Suppressor macrophage treated with lipopolysaccharide for 1 hour (primary cell): ENCODE results near the gene PPP6R2.

Experiments
- DNase-seq, 3 donors: peaks; one replicate each; pipeline ENCODE4 v3.0.0-alpha.2; 2020 to 2022

Gene PPP6R2

GRCh38 chr22:50447576-50448551 lies 104.7 kb downstream of the PPP6R2 start:
- DNase-seq = no peak

- peak; percentile 28 to 60 (median 46) for DNase-seq
Measured at GRCh38 chr22:50452649-50453048, 109.5 kb downstream of the PPP6R2 start.

GRCh38 chr22:50454556-50455075 lies 111.5 kb downstream of the PPP6R2 start:
- no peak for DNase-seq

GRCh38 chr22:50455201-50455600 lies 112.1 kb downstream of the PPP6R2 start:
- DNase-seq = no peak

DNA sequence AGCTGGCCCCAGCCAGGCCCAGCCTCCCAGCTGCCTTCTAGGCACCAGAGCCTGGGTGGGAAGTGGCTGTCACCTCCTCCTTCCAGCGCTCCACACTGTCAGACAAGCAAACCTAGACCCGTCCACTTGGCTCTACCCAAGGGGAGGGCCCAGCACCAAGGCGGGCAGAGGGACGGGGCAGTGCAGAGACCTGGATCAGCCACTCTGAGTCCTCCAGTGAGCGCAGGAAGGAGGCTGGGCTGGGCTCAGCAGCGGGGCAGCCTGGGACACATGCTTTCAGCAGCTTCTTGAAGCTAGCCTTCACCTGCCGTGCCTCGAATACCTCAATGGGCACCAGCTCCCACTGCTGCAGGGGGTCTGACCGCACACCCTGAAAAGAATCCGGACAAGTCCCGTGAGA lies 112.9 kb downstream of the PPP6R2 start:
- no peak for DNase-seq

DNA sequence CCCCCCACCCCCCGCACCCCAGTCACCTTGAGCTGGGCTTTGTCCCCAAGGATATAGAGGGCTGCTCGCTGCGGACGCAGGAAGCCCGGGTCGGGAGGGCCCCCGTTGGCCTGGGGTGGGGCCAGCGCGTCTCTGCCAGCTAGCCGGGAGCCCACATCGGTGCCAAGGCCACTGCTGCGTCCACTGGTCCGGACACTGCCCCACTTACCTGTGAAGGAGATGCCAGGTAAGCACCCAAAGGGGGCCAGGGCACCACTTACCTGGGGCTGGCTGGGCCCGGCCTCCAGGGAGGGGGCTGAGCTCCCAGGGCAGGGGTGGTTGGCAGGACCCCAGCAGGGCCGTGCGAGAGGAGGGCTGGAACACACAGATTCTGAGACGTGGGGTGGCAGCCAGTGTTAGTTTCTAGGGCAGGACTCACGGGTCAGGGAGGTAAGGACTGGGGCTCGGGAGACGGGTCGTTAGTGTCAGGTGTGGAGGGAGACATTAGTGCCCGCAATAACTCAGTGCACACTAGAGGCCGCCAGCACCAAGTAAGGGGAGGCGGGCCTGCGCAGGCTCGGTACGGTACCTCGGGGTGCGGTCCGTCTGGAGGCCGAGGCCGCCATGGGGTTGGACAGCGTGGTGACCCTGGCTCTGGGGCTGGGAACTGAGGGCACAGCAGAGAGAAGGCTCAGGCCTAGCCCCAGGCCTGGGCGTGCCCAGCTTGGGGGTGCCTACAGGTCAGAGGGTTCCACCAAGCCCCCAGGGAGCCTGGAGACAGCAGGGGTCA lies 113.5 kb downstream of the PPP6R2 start:
- DNase-seq = no peak

DNA sequence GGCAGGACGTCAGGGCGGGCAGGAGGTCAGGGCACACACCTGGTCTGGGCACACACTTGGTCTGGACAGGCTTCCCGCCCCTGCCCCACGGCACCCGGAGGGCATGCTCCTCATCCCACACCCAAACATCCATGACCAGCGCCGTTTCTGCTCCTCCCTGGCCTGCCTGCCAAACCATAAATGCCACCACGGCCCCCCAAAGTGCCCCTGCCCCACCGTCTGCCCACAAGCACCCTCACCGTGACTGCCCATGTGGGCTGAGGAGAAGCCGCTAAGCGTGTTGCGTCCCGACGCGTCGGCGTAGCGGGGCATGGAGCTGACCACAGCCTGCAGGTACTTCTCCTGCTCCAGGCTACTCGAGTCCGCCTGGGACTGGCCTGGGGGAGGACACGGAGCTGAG lies 115.9 kb downstream of the PPP6R2 start:
- no peak for DNase-seq

- DNase-seq = no peak
Measured at GRCh38 chr22:50459496-50460140, 116.5 kb downstream of the PPP6R2 start.

DNA sequence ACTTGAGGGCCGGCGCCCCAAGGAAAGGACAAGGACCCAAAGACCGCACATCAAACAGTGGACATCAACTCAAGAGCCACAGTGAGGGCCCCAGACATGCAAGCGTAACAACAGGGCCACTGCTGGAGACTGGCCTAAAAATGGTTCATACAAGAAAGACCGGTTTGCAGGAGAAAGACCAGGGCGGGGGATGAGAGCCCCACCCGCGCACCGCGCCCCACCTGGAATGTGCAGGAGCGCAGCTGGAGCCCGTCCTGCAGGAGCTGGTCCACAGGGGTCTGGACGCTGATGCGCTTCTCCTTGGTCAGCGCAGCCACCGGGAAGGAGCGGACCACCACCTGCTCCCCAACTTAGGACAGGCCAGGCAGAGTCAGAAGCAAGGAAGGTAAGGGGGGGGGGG lies 117.8 kb downstream of the PPP6R2 start:
- no peak for DNase-seq

- DNase-seq = no peak
Measured at GRCh38 chr22:50461536-50461935, 118.4 kb downstream of the PPP6R2 start.

DNA sequence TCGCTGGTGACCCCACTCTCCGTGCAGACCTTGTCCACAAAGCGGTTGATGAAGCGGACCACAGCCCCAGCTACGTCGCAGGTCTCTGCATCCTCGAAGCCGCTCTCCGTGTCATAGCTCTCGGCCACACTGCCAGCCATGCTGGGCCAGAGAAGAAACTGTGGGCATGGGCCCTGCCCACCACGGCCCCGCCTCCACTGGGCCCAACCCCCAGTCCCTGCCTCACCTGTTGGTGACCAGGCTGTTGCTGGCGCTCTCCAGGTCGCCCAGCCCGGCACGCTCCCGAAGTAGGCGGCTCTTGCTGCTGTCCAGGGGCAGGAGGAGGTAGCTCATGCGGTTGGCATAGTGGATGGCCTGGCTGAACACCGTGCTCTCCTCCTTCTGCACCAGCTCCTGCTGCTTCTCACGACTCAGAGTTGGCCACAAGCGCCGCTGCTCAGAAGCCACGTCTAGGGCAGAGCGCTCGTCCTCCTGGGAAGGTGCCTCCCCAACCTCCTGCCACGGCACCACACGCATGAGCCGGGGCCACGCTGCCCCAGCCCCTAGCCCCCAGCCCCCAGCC lies 118.9 kb downstream of the PPP6R2 start:
- no peak for DNase-seq

GRCh38 chr22:50463188-50463900 lies 120.2 kb downstream of the PPP6R2 start:
- DNase-seq = no peak

- no peak for DNase-seq
Measured at GRCh38 chr22:50464451-50464850, 121.3 kb downstream of the PPP6R2 start.

DNA sequence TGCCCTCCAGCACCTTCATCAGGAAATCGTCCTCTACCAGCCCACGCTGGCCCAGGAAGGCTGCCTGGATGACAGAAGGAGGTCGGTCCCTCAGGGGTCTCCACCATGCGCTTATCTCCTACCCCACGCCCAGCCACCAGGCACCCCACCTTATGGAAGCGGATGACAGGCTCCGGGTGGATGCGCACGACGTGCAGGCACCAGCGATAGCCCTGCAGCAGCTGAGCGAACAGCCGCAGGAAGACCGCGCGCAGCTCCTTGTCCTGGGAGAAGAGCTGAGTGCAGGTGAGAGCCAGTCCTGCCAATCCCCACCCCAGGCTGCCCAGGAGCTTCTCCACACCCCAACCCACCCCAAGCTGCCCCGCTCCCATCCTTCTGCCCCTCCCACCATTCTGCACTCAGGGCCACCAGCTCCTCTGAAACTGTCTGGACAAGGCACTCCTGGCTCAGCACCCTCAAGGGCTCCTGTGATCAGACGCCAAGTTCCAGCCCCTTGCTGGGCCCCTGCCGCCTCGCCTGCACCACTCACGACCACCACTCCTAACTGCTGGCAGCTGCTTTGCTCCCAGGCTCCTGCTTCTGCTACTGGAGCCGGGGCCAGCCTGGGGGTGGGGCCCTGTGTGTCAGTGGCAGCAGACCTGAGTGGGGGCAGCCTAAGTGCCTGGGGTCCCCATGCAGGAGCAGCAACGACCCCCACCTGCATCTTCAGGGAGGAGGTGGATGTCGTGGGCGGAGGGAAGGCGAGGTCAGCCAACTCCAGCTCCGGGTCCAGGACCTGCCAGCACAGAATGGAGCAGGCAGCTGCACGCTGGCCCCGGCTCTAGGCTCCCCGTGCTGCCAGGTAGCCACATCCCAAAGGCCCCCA lies 122.2 kb downstream of the PPP6R2 start:
- DNase-seq = no peak

DNA sequence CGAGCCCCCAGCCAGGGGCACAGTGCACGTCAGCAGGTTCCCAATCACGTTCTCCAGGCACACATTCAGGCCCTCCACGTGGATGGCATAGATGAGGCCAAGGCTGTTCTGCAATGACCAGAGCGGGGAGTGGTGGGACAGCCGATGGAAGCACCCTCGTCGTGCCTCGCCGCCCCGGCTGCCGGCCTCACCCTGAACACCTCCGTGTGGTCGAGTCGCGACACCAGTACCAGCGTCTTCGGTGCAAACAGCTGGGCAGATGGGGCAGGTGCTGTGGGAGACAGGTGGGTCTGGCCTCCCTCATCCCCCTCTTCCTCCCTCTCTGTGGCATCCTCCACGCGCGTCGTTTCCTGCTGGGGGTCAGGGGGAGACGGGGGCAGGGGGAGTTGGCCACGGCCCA lies 124.2 kb downstream of the PPP6R2 start:
- DNase-seq = no peak

GRCh38 chr22:50467773-50468440 lies 124.8 kb downstream of the PPP6R2 start:
- no peak for DNase-seq

DNA sequence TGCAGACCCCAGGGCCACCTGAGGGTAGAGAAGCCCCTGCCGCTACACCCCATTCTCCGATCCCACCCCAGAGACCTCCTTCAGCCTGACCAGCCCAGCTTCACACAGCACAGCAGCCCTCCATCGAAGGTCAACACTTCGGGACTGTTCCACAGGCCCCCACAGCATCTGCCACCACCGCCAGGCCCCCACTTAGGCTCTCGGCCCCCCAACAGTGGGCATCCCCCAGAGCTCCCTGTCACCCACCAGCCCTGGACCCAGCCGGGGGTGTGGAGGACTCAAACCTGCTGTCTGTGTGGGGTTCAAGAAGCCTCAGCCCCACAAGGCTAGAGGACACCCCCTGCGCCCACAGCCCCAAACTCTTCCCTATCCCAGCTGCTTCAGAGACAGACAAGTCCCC lies 125.5 kb downstream of the PPP6R2 start:
- no peak for DNase-seq

DNA sequence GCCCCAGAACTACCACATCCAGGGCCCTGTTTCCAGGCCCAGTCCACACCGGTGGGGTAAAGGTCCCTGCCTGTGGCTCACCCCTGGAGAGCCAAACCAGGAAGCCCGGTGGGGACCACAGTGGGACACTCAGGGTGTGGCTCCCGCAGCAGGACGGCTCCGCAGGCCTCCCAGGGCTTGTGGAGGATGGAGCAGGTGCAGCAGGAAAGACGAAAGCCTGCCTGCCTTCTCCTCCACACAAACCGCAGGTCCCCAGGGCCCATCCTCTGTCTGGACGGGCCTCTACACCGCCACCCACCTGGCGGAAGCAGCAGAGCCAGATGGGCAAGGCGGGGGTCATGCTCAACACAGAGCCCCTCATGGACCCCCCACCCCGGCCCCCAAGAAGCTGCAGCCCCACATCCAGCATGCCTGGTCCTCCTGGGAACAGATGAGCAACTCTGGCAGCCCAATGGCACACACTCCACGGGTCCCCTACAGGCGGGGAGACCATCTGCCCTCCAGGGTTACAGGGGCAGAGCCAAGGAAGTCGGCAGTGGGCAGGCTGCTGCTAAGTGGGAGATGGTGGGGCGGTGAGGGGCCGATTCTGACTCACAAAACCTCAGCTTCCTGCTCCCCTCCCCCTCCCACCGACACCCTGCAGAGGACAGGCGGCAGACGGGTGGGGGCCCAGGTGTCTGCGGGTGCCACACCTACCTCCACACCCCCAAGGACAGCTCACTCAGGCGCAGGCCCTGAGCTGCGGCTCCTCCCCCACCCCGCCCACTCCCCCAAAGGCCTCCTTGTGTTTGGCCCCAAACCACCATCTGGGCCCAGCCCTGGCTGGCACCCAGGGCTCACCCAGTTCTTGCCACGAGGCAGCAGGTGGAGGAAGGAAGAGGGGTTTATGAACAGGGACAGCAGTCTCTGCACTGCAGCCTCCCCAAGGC lies 126.5 kb downstream of the PPP6R2 start:
- DNase-seq = peak in 2 of 3 donors; percentile 26 to 38

DNA sequence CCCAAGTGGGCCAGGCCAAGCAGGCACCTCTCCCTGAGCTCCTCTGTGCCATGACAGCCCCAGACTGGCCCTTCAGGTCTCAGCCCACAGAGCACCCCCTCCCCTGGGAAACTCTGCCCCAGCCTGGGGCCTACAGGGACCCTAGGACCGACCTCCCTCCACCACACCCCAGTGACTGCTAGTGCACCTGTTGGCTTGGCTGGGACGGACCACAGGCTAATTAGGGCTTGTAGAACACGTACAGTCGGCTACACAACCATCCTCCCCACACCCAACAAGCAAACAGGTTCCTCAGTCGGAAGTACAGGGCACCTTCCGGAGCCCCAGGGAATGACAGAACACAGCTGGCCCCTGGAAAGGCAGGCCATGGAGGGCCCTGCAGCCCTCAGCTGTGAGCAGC lies 127.4 kb downstream of the PPP6R2 start:
- DNase-seq = no peak
